DLD1 (cell line): ENCODE measurements around the gene RAI1.

Source experiments
- in situ Hi-C: cut with HindIII; loops from 2 replicates; pipeline ENCODE4 v1.10.0; 2017; ENCODE audit warnings: low sequenced_read_pairs

RAI1 gene

DNA sequence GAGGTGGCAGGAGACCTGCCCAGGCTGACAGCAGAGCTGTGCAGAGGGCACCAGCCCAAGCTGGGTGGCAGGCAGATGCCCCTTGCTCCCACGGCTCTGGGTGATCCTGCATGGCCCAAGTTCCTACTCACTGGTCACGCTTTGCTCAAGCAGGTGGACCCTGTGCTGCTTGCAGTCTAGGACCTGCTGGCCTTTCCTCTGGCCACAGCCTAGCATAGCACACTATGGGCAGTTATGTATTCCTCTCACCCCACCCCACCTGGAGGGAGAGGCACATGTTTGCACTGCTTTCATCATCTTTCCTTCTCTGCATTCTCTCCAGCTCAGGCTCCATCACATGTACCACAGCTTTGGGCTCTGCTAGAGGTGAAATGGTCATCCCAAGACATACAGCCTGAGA is 175.1 kb downstream of the RAI1 start:
- in situ Hi-C loops: no loop called here

- in situ Hi-C loops: no loop called here
Observed at GRCh38 chr17:17857496-17857895, 176.2 kb downstream of the RAI1 start.

- in situ Hi-C loops: no loop called here
Observed at GRCh38 chr17:17859909-17860765, 178.9 kb downstream of the RAI1 start.

- in situ Hi-C loops: no loop called here
Observed at GRCh38 chr17:17860766-17861107, 179.5 kb downstream of the RAI1 start.
